Pancreas (tissue), 10 donors: Measurements from ENCODE around the gene MAGI1. TPM values are rescaled to one million over a fixed set of nuclear protein-coding genes. Genes with fewer than 3 reads are reported as not detected.
A peak's percentile ranks its signal among the peaks of the same experiment; 100 is the strongest.

Source experiments
- ATAC-seq, 4 donors: fragments of 200-7000 bp; cut with Tn5 transposase; one replicate each; pipeline versions ENCODE4 v1.8.0 to v1.9.1; 2020; ENCODE audit warnings: mild to moderate bottlenecking in 4 of 4, moderate library complexity in 4 of 4
- DNase-seq, 6 donors: peaks; one replicate each; pipeline ENCODE4 v3.0.0-alpha.2; 2020
- FAIRE-seq: peaks from 2 replicates; lab custom pipeline; 2012; peaks lifted over from hg19 to GRCh38; lab: Jason Lieb, UNC
- H3K27ac ChIP-seq, 4 donors: fragments of 200-600 bp; sonication (generic); 1 replicate in 3 of 4; 2 replicates in 1 of 4; pipeline versions ENCODE4 v1.5.0 to v1.8.0; 2020
- H3K27me3 ChIP-seq, 4 donors: fragments of 200-600 bp; one replicate each; pipeline ENCODE4 v1.8.0; 2021
- H3K36me3 ChIP-seq, 3 donors: fragments of 200-600 bp; sonication (generic) in 1 of 3; one replicate each; pipeline versions ENCODE4 v1.5.0 to v1.8.0; 2020 to 2021
- H3K4me1 ChIP-seq, 3 donors: fragments of 200-600 bp; one replicate each; pipeline ENCODE4 v1.8.0; 2021
- H3K4me3 ChIP-seq, 4 donors: fragments of 200-600 bp; sonication (generic) in 2 of 4; one replicate each; pipeline versions ENCODE4 v1.5.0 to v1.8.0; 2020 to 2021
- H3K9me3 ChIP-seq, 4 donors: fragments of 200-600 bp; one replicate each; pipeline ENCODE4 v1.8.0; 2021
- WGBS, 2 donors: extraction: QIAGEN DNeasy Blood & Tissue Kit; methylation state at CpG; one replicate each; pipeline ENCODE4 v1.1.7; 2013; 5-methylcytosine and 5-hydroxymethylcytosine counted together
- intact Hi-C, 3 donors: fragments of 100-400 bp; cut with DNase I; formaldehyde crosslinking; loops; one replicate each; pipeline versions ENCODE4 v1.11.1 to v1.14.2; 2022
- polyA plus RNA-seq, 2 donors: library from polyadenylated mRNA; stranded (reverse); fragments of 200-250 nt; gene quantifications; one replicate each; pipeline ENCODE4 v1.2.3, GENCODE V29; 2013
- total RNA-seq, 6 donors: library from RNA; stranded (reverse); fragmentation: NEBNext Ultra II Directional in 4 of 6; extraction: Animal tissue kit (Norgen Biotek cat#: 25700) in 4 of 6; gene quantifications; one replicate each; pipeline versions ENCODE4 v1.2.1 to v1.2.4, GENCODE V29; 2021 to 2023
- TF ChIP-seq, protein P1 (sequence below), 4 donors: fragments of 200-600 bp; sonication (generic) in 3 of 4; IDR thresholded peaks; one replicate each; pipeline versions ENCODE4 v1.5.0 to v1.8.0; 2021; ENCODE audit warnings: antibody characterized with exemption in 4 of 4
- donor health status: healthy with polysubstance abuse.
- donor health status: DM: no; HTN: no; CAD: no; lungs with moderate emphysema.
- donor health status: DM: no; HTN: no; CAD: no.
- donor health status: control.
- donor health status: control.
- donor health status: Bipolar disorder and iron deficiency.
- donor health status: DM: yes; HTN: yes; CAD: no.
- donor health status: DM: no; HTN: no; CAD: no.
- donor health status: DM: no; HTN: no; CAD: no.
- donor health status: DM: yes; HTN: yes; CAD: no.

MAGI1 gene
- total and polyA plus RNA-seq, 8 donors, result 19.7 to 45.1 (median 28.0) TPM

DNA sequence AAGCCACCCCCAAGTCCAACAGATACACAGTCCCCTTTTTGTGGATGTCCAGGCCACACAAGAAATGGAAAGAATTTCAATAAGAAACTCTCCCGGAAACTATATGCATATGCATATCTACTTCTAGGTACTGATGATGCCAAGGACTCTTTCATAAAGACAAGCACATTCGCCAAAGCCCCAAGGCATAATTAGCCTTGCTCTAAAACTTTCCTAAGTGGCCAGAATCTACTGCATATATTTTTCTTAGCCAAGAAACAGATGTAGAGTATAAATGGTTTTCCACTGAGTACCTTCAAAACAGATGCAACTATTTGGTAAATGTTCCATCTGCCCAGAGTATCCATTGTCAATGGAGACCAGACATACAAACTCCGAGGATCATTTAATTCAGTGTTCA, 73.9 kb downstream of the MAGI1 start:
- Histone ChIP-seq H3K36me3 (no peaks in the 10 kb centered on the region), H3K4me3 (no peak overlapping the region), H3K4me1 (peaks cover 5 to 24% (median 16%) of the 10 kb centered on the region in 3 donors), H3K27me3 (no peaks in the 10 kb centered on the region), H3K27ac (peak overlapping the region in 2 of 4 donors; percentile 34 to 46), H3K9me3 (no peaks in the 10 kb centered on the region)
- DNase-seq, result no peak
- no peak for FAIRE-seq
- no peak for ATAC-seq
- intact Hi-C loops, result loop anchor here in 1 of 3 donors (5.0 kb wide), 1 partner anchor 72 kb away; the partner anchor contains the start of gene MAGI1
- TF ChIP-seq, protein P1, sequence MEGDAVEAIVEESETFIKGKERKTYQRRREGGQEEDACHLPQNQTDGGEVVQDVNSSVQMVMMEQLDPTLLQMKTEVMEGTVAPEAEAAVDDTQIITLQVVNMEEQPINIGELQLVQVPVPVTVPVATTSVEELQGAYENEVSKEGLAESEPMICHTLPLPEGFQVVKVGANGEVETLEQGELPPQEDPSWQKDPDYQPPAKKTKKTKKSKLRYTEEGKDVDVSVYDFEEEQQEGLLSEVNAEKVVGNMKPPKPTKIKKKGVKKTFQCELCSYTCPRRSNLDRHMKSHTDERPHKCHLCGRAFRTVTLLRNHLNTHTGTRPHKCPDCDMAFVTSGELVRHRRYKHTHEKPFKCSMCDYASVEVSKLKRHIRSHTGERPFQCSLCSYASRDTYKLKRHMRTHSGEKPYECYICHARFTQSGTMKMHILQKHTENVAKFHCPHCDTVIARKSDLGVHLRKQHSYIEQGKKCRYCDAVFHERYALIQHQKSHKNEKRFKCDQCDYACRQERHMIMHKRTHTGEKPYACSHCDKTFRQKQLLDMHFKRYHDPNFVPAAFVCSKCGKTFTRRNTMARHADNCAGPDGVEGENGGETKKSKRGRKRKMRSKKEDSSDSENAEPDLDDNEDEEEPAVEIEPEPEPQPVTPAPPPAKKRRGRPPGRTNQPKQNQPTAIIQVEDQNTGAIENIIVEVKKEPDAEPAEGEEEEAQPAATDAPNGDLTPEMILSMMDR (IDR thresholded peaks at IDR 0.05), result no peak
- WGBS, 2 donors, result 95 to 97% methylated on average over 3 of the region's 3 CpGs

GRCh38 chr3:65963787-65964677, 74.7 kb downstream of the MAGI1 start:
- TF ChIP-seq, protein P1 (IDR thresholded peaks at IDR 0.05), result no peak
- no peaks in the 10 kb centered on the region for H3K36me3 ChIP-seq
- peaks cover 5 to 26% (median 16%) of the 10 kb centered on the region in 3 donors for H3K4me1 ChIP-seq
- ATAC-seq, result peak; percentile 52 to 79 (median 58)
- intact Hi-C loops, result loop anchor here in 1 of 3 donors (5.0 kb wide), 1 partner anchor 73 kb away; the partner anchor contains the start of gene MAGI1
- no peaks in the 10 kb centered on the region for H3K27me3 ChIP-seq
- no peak for DNase-seq
- 86 to 87% methylated on average over 5 of the region's 5 CpGs for WGBS, 2 donors
- no peak for FAIRE-seq
- peak overlapping the region in 2 of 4 donors; percentile 34 to 46 for H3K27ac ChIP-seq
- no peak overlapping the region for H3K4me3 ChIP-seq
- H3K9me3 ChIP-seq, result no peaks in the 10 kb centered on the region

- H3K36me3 ChIP-seq, result no peaks in the 10 kb centered on the region
- no peaks in the 10 kb centered on the region for H3K27me3 ChIP-seq
- H3K4me3 ChIP-seq, result no peak overlapping the region
- H3K9me3 ChIP-seq, result no peaks in the 10 kb centered on the region
- intact Hi-C loops, result loop anchor here in 1 of 3 donors (5.0 kb wide), 1 partner anchor 76 kb away; the partner anchor contains the start of gene MAGI1
- peaks cover 5 to 26% (median 16%) of the 10 kb centered on the region in 3 donors for H3K4me1 ChIP-seq
- 15 to 17% methylated on average over 3 of the region's 3 CpGs for whole genome bisulfite sequencing, 2 donors
- no peak for DNase-seq
- TF ChIP-seq, protein P1 (IDR thresholded peaks at IDR 0.05), result no peak
- ATAC-seq, result peak; percentile 21 to 65 (median 49)
- peak overlapping the region in 2 of 4 donors; percentile 63 to 67 for H3K27ac ChIP-seq
- no peak for FAIRE-seq
Measured at GRCh38 chr3:65961733-65962132, 77.0 kb downstream of the MAGI1 start.

DNA sequence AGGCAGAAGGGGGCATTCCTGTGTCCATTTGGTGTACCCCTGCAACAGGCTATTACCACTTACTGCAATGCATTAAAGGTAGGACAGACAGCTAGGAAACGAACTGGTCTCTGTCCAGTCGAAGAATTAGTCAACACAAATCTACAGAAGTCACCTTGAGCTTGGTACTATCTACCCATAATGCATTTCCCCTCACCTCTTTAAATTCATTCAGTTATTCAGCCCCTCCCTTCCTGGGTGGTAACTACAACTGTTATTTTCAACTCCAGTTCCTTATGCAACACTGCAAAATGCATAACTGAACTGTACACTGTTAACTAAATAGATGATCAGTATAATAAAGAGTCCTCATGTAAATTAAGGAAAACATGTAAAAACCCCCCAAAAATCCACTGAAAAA, 77.6 kb downstream of the MAGI1 start:
- DNase-seq (no peak), FAIRE-seq (no peak), ATAC-seq (peak in 2 of 4 donors; percentile 21 to 26)
- Histone ChIP-seq H3K36me3 (no peaks in the 10 kb centered on the region), H3K4me3 (no peak overlapping the region), H3K9me3 (no peaks in the 10 kb centered on the region), H3K27ac (peak overlapping the region in 2 of 4 donors; percentile 63 to 67), H3K27me3 (no peaks in the 10 kb centered on the region), H3K4me1 (peaks cover 5 to 26% (median 16%) of the 10 kb centered on the region in 3 donors)
- TF ChIP-seq, protein P1 (IDR thresholded peaks at IDR 0.05), result no peak
- 39 to 49% methylated on average over 2 of the region's 2 CpGs for WGBS, 2 donors
- intact Hi-C loops, result loop anchor here in 1 of 3 donors (5.0 kb wide), 1 partner anchor 76 kb away; the partner anchor contains the start of gene MAGI1
